Measurements from ENCODE around the gene SGTA.

DNA sequence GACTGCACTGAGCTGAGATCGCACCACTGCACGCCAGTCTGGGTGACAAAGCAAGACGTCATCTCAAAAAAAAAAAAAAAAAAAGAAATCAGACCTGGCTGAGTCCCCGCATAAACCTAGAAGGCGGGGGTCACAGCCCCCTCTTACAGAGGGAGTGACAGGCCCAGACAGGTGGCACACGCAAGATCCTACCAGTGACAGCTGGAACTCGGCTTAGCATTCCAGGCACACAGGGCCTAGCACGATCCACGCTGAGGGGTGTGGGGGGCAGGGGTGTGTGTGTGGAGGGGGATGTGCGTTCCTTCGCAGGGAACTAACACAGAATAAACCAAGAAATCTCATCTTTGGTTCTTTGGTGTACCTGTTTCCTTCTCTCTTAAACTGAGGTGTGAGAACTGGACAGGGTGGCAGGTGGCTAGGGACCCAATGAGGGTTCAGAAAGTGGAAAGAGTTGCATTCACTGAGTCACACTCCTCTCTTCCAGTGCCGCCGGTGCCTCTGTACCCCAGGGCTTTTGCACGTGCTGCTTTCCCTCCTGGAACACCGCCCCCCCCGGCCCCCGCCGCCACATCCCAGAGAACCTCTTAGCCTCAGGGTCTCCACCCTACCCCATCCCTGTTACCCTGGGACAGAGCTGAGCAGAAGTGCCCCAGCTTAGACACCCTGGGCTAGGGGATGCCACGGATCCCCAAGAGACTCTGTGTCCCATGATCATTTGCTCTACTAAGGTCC lies 5.0 kb downstream of the SGTA start:
- TF ChIP-seq MXI1 (IDR thresholded peaks at IDR 0.05; ENCODE audit: borderline replicate concordance, low read depth, low read length) (no peak), POLR2A (IDR thresholded peaks at IDR 0.05; ENCODE audit: low read depth, low read length) (no peak), FOS (IDR thresholded peaks at IDR 0.05; ENCODE audit: low read depth, low read length) (no peak), RFX5 (IDR thresholded peaks at IDR 0.05; ENCODE audit: low read depth, low read length) (no peak), RAD21 (IDR thresholded peaks at IDR 0.05; ENCODE audit: low read length) (no peak), BHLHE40 (IDR thresholded peaks at IDR 0.05; ENCODE audit: low read depth, low read length) (no peak), CEBPB (IDR thresholded peaks at IDR 0.05; ENCODE audit: low read depth, low read length) (no peak)
- TF ChIP-seq, protein P1, sequence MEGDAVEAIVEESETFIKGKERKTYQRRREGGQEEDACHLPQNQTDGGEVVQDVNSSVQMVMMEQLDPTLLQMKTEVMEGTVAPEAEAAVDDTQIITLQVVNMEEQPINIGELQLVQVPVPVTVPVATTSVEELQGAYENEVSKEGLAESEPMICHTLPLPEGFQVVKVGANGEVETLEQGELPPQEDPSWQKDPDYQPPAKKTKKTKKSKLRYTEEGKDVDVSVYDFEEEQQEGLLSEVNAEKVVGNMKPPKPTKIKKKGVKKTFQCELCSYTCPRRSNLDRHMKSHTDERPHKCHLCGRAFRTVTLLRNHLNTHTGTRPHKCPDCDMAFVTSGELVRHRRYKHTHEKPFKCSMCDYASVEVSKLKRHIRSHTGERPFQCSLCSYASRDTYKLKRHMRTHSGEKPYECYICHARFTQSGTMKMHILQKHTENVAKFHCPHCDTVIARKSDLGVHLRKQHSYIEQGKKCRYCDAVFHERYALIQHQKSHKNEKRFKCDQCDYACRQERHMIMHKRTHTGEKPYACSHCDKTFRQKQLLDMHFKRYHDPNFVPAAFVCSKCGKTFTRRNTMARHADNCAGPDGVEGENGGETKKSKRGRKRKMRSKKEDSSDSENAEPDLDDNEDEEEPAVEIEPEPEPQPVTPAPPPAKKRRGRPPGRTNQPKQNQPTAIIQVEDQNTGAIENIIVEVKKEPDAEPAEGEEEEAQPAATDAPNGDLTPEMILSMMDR (conservative IDR thresholded peaks at IDR 0.05; ENCODE audit: low read depth, low read length) = no peak
- TF ChIP-seq, protein P2, sequence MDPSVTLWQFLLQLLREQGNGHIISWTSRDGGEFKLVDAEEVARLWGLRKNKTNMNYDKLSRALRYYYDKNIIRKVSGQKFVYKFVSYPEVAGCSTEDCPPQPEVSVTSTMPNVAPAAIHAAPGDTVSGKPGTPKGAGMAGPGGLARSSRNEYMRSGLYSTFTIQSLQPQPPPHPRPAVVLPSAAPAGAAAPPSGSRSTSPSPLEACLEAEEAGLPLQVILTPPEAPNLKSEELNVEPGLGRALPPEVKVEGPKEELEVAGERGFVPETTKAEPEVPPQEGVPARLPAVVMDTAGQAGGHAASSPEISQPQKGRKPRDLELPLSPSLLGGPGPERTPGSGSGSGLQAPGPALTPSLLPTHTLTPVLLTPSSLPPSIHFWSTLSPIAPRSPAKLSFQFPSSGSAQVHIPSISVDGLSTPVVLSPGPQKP (IDR thresholded peaks at IDR 0.05; ENCODE audit: borderline replicate concordance, low read depth, low read length) = no peak

All from IMR-90 (cell line).